C4-2B (cell line): ENCODE measurements around the gene ADCY1.

Source experiments
- H3K27ac ChIP-seq: fragments of 450-650 bp; 2 replicates; pipeline ENCODE4 v1.5.1; 2017
- CTCF ChIP-seq: fragments of 450-650 bp; conservative IDR thresholded peaks from 2 replicates; pipeline ENCODE4 v1.5.1; 2017; ENCODE audit warnings: mild to moderate bottlenecking
- ZFX ChIP-seq: fragments of 450-650 bp; IDR thresholded peaks from 2 replicates; pipeline ENCODE4 v1.6.1; 2017

Gene ADCY1

DNA sequence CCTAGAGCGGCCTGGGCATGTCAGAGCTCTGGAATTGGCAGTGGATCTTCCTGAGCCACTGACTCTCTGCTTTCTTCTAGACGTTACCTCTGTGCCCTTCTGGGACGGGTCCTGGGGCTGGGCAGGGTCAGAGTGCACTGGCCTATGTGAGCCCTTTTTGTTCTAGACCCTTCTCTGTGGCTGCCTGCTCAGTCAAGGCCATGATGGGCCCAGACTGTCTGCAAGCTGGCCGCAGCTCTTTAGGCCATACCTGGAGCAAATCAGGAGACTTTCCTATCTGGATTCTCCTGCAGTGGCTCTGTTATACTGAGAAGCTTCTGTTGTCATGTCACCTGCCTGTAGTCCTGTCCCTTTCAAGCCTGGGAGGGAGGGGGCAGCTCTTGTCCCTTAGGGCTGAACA is 70.1 kb downstream of the ADCY1 start:
- TF ChIP-seq ZFX (no peak), CTCF (no peak)
- H3K27ac ChIP-seq, result no peak overlapping the region

- H3K27ac ChIP-seq, result no peak overlapping the region
- no peak for TF ChIP-seq CTCF
- TF ChIP-seq ZFX, result no peak
These were observed 71.2 kb downstream of the ADCY1 start for GRCh38 chr7:45645141-45645969.

DNA sequence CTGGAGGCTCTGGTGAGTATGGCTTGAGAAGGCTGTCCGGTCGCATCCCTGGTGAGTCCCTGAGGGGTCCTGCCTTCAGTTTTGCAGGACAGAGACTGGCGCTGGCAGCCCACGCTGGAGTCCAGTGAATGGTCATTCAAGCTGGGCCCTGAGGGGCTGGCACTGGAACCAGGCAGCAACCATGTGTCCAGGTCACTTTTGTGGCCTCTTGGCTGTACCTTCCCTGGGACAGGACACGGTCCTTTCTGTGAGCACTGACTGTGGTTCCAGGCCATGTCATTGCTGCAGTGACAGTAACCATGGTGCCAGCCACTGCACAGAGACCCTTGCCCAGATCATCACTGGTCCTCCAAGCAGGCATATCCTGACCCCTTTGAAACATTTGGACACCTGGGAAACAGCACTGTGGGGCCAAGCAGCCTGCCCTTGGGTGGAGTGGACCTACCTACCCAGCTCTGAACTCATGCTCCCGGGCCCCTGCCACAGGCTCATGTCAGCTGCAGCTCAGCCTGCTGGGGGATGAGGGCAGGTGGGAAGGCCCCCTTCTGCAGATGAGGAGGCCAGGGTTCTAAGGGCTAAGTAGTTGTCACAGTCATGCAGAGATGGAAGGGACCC is 72.1 kb downstream of the ADCY1 start:
- no peak overlapping the region for H3K27ac ChIP-seq
- TF ChIP-seq ZFX (no peak), CTCF (no peak)

GRCh38 chr7:45646996-45647825 is 73.0 kb downstream of the ADCY1 start:
- TF ChIP-seq CTCF, result no peak
- no peak for TF ChIP-seq ZFX
- no peak overlapping the region for H3K27ac ChIP-seq

GRCh38 chr7:45647967-45648670 is 74.0 kb downstream of the ADCY1 start:
- no peak overlapping the region for H3K27ac ChIP-seq
- no peak for TF ChIP-seq ZFX
- no peak for TF ChIP-seq CTCF

DNA sequence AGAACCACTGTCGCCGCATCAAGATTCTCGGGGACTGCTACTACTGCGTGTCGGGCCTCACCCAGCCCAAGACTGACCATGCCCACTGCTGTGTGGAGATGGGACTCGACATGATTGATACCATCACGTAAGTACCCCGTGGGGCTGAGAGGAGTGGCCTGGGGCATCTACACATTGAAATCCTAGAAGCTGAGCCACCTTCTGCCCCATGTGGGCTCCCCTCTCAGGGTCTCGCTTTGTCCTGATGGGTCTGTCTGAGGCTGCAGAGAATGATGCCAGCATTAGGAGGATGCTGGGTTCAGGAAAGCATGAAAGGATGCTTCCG is 74.5 kb downstream of the ADCY1 start:
- TF ChIP-seq ZFX (no peak), CTCF (no peak)
- no peak overlapping the region for H3K27ac ChIP-seq
